GM19395 (cell line): ENCODE measurements around the gene ZBED1.
"Not testable (repeated sequence)": the region's sequence is repeated elsewhere in the genome, so short reads cannot be mapped to it uniquely, and the experiment has no call there.

Source experiments
- ATAC-seq: cut with Tn5 transposase; IDR thresholded peaks from one replicate; pipeline ENCODE4 v1.9.1; 2021; ENCODE audit warnings: mild to moderate bottlenecking, moderate library complexity; ENCODE audit not compliant: unreplicated experiment

ZBED1 gene

DNA sequence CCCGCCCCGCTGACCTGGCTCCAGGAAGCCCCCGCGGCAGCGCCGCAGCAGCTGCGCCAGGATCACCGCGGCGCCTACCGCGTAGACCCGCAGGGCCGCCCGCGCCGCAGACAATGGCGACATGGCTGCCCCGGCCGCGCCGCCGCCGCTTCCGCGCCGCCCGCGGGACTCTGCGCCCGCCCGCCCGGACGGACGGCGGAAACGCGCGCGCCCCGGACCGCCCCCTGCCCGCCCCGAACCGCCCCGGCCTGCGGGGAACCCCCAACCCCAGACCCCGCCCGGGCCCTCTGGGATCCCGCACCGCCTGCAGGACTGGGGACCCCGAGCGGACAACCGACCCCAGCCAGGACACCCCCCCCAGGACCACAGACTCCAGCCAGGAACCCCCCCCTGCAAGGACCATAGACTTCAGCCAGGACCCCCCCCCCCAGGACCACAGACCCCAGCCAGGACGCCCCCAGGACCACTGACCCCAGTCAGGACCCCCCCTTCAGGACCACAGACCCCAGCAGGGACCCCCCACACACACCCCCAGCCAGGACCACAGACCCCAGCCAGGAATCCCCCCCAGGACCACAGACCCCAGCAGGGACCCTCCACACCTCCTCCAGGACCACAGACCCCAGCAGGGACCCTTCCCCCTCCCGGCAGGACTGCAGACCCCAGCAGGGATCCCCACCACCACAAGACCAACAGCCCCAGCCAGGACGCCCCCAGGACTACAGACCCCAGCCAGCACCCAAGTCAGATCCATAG, at the start of gene ZBED1, which contains the start of gene DHRSX:
ZBED1 (minus strand) TSS at position 174 of the 756 bp plus-strand sequence. CDS start 10,257 bp downstream, outside the sequence.
DHRSX (minus strand) TSS at position 174 of the 756 bp plus-strand sequence; CDS start at position 123, 51 bp downstream.
- peak; percentile 47 for ATAC-seq

GRCh38 chrX:2549876-2550275, 49.1 kb upstream of the ZBED1 start:
- ATAC-seq: no peak

- ATAC-seq: no peak
Measured at GRCh38 chrX:2548711-2549423, 48.1 kb upstream of the ZBED1 start.

DNA sequence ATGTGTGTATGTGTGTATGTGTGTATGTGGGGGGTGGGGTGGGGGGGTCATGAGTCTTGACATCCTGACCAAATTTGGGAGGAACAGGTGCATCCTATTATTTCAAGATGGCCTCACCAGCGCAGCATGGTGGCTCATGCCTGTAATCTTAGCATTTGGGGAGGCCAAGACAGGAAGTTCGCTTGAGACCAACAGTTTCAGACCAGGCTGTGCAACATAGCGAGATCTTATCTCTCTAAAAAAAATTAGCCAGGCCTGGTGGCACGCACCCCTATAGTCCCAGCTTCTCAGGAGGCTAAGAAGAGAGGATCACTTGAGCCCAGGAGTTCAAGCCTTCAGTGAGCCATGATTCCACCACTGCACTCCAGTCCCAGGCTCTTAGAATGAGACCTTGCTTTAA, 47.0 kb upstream of the ZBED1 start:
- no peak for ATAC-seq

DNA sequence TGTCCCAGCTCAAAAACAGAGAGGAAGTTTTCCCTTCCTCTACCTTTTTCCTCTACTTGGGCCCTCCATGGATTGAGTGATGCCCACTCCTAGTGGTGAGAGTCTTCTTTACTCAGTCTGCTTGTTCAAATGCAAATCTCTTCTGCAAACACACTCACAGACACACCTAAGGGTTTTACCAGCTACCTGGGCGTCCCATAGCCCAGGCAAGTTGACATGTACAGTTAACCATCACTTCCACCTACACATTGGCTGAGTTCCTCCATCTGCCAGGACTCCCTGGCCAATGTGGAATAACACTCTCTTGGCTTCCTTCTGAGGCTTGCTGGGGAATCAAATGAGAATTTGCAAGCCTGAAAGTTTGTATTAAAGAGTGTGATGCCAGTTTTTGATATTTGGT, 45.7 kb upstream of the ZBED1 start:
- no peak for ATAC-seq

GRCh38 chrX:2545144-2545543, 44.4 kb upstream of the ZBED1 start:
- no peak for ATAC-seq

DNA sequence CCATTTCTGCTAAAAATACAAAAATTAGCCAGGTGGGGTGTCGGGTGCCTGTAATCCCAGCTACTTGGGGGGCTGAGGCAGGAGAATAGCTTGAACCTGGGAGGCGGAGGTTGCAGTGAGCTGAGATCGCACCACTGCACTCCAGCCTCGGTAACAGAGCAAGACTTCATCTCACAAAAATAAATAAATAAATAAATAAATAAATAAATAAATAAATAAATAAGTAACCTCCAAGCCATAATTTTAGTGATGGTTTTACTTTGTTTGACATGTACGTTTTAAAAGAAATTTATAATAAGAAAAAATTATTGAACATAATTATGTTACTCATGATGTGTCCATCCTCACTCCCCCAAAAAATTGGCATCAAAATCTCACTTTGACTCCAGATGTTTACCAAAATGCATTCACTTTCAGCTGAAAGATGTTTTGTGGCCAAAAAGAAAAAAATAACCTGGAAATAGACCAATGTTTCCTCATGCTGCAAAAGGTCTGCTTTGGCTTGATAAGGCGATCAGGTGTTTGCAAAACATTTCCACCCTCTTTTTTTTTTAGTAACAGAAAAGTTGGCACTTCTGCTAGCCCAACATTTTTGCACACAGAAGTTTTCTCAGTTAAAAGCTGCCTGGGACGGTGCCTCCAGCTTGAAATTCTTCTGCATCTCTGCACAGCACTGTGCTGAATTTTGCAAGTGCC, 42.2 kb upstream of the ZBED1 start:
- ATAC-seq: no peak

DNA sequence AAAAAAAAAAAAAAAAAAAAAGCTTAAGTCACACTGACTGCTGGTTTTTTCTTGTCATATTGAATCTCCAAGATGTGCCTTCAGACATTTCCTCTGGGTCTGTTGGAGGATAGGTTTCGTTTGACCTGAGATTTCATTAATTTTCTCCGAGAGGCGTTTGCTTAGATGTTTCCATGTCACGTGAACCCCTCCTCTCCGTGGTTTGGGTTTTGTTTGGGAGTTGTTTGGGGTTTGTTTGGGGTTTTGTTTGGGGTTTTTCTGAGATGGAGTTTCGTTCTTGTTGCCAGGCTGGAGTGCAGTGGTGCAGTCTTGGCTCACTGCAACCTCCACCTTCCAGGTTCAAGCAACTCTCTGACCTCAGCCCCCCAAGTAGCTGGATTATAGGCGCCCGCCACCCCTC, 40.8 kb upstream of the ZBED1 start:
- ATAC-seq: no peak

DNA sequence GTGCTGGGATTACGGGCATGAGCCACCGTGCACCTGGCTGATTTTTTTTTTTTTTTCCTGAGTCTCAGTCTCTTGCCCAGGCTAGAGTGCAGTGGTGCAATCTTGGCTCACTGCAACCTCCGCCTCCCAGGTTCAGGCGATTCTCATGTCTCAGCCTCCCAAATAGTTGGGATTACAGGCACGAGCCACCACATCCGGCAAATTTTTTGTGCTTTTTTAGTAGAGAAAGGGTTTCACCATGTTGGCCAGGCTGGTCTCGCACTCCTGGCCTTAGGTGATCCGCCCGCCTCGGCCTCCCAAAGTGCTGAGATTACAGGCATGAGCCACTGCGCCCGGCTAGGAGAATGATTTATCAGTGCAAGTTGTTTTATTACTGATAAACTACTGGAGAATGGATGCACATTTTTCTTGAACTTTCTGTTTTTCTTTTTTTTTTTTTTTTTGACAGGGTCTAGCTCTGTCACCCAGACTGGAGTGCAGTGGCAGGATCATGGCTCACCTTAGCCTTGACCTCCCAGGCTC, 39.7 kb upstream of the ZBED1 start:
- ATAC-seq: no peak

GRCh38 chrX:2539586-2539985, 38.8 kb upstream of the ZBED1 start:
- no peak for ATAC-seq

DNA sequence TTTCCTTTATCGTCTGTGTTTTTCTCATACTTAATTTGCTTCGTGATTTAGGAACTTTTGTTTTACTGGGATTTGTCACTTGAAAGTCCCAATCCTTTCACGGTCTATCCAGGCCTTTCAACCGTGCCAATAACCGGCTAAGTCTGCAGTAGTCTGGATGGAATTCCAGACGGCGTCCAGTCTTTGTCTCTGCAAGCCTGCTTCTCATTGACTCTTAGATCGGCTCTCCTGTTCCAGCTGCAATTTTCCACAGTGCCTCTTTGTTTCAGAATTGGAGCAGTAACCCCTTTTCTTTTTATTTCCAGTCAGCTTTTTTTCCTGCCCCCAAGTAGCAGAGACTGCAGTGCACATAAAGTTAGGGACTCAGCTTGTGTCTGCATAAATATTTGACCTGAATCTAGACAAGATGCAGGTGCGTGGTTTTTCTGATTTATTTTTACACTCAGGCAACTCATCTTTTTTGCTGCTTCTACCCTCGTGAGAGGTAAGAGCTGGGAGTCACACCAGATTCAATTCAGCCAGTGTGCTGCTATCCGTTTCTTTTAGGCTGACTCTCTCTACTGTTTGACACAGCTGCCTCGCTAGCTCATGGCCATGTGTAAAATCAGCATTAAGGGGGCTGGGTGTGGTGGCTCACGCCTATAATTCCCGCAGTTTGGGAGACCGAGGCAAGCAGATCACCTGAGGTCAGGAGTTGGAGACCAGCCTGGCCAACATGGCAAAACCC, 37.4 kb upstream of the ZBED1 start:
- ATAC-seq: no peak

DNA sequence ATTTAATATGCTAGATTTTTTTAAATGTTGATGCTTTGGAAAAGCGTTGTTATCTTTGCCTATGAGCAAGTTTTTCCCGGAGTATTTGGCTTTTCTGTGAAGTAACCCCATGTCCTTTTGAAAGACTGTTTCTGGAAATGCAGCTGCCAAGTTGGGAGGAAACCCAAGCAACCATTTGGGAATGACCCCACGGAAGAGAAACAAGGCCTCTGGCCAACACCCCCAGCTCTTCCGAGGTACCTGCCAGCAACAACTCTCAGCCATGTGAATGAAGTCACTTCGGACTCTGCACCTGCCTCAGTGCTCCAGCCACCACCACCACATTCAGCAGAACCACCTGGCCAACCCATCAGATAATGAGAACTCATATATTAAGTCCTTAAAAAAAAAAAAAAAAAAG, 36.2 kb upstream of the ZBED1 start:
- no peak for ATAC-seq

- ATAC-seq: no peak
Measured at GRCh38 chrX:2536141-2536540, 35.4 kb upstream of the ZBED1 start.

GRCh38 chrX:2534261-2535021, 33.7 kb upstream of the ZBED1 start:
- ATAC-seq: not testable (repeated sequence)

GRCh38 chrX:2533424-2533823, 32.6 kb upstream of the ZBED1 start:
- no peak for ATAC-seq

GRCh38 chrX:2526390-2526789, 25.6 kb upstream of the ZBED1 start:
- ATAC-seq: no peak

GRCh38 chrX:2523911-2524310, 23.1 kb upstream of the ZBED1 start:
- ATAC-seq: no peak

DNA sequence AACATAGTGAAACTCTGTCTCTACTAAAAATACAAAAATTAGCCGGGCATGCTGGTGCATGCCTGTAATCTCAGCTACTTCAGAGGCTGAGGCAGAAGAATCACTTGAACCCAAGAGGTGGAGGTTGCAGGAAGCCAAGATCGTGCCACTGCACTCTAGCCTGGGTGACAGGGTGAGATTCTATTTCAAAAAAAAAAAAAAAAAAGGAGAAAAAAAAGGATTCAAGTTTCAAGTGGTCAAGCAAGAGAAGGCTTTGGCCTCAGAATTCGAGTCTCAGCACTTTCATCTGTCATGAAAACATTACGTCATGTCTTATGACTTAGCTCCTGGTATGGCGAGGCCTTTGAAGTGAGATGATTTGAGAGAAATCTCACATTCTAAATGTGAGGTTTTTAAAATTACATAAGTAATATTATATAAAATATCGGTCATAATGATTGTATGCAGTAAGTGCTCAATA, 21.2 kb upstream of the ZBED1 start:
- ATAC-seq: peak; percentile 49

GRCh38 chrX:2521092-2521926, 20.5 kb upstream of the ZBED1 start:
- peak; percentile 78 for ATAC-seq
